GM15510 (cell line): Measurements from ENCODE around the gene PRKACA.
A peak's percentile ranks its signal among the peaks of the same experiment; 100 is the strongest.

ENCODE experiments used
- POLR2A ChIP-seq: IDR thresholded peaks from 3 replicates; pipeline ENCODE4 v1.6.1; 2011; ENCODE audit warnings: borderline replicate concordance; ENCODE audit not compliant: insufficient read length; ENCODE audit errors: extremely low read depth

The PRKACA gene

DNA sequence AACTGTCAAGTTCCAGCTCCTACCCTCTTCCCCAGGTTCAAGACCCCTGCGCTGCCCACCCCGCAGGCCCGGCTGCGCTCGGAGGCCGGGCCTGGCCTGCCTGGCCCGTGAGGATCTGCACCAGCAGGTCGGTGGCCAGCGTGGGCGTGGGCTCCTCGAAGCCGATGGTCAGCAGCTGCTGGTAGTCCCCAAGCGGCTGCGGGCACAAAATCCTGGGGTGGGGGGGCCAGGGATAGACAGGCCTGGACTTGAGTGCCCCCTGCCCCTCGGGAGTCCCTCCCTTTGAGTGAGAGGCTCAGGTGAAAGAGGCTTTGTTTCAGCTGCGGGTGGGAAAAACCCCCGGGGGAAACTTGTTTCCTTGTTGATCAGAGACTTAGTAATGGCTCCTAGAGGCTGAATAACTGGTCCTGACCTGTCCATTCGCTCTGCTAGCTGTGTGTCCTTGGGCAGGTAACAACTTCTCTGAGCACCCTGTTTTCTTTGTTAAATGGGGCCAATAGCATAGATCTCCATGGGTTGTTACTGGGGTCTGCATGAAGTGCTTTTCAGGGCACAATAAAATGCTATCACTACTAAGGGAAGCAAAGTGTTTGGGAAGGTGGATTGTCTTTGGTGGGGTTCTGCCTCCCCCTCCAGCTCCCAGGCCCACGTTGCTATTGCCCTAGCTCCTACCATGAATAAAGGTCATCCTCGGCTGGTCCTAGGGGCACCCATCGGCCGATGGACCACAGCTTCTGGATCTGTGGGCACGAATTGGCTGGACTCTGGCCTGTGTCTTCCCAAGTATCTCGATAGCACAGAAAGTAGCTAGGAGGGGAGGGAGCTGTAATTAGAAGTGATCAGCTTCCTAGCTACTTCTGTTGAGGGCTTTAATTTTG, 35.5 kb downstream of the PRKACA start:
- no peak for TF ChIP-seq POLR2A

DNA sequence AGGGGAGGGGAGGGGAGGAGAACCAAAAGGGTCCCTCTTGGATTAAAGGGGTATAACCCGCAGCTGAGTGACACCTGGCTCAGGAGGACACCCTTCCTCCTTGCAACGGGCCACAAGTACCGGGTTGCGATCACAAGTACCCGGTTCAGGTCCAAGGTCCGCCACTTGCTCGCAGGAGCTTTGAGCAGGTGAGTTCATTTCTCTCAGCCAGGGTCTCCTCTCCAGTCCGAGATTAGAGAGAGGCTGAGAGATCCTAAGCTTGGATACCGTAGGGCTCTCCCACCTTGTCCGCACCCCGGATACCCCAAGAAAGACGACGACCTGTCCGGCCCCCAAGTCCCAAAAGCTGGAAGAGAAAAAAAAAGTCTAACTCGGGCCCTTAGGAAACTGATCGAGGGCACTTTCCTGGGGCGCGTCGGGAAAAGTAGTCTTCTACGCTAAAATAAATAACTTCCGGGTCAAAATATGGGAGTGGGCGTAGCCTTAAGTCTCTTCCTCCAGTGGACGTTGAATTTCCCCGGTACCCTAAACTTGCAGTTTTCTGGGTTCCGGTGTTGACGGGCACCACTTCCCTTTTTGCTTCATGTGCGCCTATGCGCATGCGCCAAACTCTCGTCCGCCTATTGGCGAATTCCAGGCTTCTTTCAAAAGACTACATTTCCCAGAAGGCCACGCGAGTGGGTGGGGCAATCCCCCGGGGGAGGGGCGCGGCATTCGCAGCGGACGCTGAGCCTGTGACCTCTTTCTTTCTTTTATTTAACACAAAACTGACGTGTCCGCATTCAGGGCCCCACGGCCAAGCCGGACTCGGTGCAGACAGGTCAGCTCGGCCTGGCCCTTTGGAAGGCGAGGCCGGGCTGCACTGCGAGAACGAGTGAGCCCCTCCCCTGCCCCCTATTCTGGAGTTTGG, 36.4 kb downstream of the PRKACA start:
- peak; percentile 74 for TF ChIP-seq POLR2A

DNA sequence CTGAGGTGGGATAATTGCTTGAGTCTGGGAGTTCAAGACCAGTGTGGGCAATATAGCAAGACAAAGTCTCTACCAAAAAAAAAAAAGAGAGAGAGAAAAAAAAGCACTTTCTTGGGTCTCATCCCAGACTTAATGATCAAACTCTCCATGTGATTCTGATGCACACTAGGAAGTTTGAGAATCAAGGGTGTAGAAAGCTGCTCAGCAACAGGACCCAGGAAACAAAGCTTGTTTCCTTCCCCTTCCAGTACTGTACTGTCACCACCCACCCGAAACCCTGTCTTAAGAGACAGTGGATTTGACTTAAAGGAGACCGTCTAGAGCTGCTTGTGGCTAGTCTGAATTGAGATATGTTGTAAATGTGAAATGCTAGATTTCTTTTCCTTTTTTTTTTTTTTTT, 39.2 kb downstream of the PRKACA start:
- no peak for TF ChIP-seq POLR2A

DNA sequence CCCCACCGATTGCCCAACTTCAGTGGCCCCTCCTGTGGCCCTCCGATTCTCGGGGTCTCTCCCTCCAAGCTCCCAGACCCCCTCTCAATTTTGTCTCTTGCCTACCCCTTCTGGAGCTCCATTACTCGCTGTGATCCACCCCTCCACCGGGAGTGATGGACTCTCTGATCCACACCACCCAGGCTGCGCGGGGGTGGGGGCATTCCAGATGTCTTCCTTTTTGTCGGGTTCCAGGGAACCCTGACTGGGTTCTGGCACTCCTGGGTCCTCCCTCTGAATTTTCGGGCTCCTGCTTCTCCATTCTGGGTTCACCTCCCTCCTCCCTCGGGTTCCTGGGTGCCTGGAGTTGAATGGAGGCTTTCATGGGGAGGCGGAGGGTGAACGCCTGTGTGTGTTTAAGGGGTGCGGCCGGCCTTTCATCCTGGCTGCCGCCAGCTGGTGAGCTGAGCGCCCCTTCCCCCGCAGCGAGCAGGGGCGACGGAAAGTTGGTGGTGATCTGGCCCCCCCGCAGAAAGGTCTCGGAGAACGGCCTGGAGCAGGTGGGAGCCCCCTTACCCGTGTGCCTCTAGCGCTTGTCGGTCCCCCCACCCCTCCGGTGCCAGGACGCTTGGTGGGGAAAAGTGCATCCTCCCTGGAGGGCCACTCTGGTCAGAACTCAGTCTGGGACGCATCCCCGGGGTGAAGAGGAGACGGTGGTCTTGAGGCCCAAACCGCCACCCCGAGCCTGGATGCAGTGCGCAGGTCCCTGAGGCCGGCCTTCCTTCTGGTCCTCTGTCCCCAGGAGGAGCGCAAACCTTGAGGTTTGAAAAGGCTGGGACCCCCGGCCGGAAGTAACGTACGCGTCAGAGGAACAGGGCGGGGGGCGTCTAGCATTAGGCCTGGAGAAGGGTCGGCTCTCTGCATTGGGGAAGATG, 43.4 kb downstream of the PRKACA start:
- TF ChIP-seq POLR2A = no peak

DNA sequence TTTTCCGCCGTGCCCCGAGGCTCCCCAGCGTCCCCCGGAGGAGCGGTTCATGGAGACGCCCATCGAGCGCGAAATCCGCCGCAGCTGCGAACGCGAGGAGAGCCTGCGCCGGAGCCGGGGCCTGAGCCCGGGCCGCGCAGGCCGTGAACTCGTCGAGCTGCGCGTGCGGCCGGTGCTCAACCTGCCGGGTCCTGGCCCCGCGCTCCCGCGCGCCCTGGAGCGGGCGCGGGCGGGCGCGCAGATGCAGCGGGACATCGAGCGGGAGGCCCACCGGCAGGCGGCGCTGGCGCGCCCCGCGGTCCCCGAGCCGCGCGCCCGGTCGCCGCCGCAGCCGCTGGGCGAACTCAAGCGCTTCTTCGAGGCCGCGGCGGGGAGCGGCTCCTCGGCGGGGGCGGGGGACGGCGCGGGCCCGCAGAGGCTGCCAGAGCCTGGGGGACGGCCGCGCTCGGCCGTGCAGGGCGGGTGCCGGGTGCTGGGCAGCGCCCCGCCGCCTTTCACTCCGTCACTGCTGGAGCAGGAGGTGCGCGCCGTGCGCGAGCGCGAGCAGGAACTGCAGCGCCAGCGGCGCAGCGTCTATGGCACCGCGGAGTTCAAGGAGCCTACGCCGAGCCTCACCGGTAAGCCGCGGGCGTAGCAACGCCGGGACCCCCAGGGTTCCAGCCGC, 44.2 kb downstream of the PRKACA start:
- TF ChIP-seq POLR2A = peak; percentile 29

DNA sequence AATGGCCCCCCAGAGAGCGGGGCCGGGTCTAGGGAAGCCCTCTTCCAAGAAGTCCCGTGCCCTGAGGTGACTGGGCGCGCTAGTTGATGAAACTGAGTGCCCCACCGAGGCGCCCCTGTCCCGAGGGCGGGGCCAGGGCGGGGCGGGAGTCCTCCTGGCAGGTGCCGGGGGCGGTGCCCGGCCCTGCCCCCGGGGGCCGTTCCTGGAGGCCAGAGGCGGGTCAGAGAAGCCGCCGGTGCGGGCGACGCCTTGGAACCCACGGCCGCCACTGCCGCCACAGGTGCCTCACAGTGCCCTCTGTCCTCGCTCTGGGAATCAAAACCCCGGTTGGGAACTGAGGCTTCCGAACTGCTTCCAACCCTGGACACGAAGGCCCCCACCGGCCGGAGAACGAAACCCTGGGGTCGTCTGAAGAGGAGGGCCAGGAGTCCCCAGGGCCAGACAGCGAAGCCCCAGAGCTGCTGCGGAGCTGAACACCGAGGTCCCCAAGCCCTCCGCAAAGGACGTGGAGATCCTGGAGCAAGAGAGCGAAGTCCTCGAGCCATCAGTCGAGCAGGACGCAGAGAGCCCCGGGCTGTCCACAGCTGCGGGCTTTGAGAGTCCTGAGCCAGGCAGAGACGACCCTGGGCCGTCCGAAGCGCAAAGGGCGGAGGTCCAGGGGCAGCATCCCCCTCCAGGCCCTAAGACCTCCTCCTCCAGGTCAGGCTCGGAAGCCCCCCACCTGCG, 44.9 kb downstream of the PRKACA start, which contains the start of gene MISP3:
Gene MISP3, plus strand, starts transcription at position 252 of the 726 bp plus-strand sequence. CDS start 524 bp downstream, outside the sequence.
- TF ChIP-seq POLR2A = no peak

DNA sequence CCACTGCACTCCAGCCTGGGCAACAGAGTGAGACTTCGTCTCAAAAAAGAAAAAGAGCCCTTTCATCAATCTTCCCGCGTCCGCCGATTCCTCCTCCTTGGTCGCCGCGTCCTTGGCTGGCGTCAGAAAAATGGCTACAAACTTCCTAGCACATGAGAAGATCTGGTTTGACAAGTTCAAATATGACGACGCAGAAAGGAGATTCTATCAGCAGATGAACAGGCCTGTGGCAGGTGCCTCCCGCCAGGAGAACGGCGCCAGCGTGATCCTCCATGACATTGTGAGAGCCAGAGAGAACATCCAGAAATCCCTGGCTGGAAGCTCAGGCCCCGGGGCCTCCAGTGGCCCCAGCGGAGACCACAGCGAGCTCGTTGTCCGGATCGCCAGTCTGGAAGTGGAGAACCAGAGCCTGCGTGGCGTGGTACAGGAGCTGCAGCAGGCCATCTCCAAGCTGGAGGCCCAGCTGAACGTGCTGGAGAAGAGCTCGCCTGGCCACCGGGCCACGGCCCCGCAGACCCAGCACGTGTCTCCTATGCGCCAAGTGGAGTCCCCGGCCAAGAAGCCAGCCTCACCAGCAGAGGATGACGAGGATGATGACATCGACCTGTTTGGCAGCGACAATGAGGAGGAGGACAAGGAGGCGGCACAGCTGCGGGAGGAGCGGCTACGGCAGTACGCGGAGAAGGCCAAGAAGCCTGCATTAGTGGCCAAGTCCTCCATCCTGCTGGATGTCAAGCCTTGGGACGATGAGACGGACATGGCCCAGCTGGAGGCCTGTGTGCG, 47.1 kb downstream of the PRKACA start:
- no peak for TF ChIP-seq POLR2A

DNA sequence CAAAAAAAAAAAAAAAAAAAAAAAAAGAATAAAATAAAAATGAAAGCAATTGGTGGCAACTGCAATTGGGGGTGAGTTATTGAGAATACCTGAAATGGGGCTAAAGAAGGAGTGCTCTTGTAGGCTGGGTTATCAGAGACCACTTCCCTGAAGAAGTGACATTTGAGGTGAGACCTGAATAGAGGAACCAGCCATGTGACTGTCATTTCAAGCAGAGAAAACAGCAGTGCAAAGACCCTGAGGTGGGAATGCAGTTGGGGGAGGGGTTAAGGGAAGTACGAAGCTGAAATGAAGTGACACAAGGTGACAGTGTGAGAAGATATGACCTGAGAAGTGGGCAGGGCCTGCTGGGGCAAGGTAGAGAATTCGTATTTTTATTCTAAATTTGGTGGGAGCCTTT, 51.4 kb downstream of the PRKACA start:
- no peak for TF ChIP-seq POLR2A

DNA sequence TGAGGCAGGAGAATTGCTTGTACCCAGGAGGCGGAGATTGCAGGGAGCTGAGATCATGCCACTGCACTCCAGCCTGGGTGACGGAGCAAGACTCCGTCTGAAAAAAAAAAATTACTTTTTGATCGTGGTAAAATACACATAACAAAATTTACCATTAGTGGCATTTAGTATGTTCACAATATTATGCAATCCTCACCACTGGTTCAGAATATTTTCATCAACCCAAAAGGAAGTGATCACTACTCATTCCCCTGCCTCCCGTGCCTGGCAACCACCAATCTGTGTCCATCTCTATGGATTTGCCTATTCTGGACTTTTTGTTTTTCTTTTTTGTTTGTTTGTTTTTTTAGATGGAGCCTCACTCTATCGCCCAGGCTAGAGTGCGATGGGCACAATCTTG, 54.5 kb downstream of the PRKACA start:
- TF ChIP-seq POLR2A = no peak

DNA sequence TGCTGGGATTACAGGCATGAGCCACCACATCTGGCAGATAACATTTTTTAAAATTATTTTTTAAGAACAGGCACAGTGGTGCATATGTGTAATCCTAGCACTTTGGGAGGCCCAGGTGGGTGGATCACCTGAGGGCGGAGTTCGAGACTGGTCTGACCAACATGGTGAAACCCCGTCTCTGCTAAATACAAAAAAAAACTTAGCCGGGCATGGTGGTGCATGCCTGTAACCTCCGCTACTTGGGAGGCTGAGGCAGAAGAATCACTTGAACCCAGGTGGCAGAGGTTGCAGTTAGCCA, 55.1 kb downstream of the PRKACA start:
- no peak for TF ChIP-seq POLR2A

DNA sequence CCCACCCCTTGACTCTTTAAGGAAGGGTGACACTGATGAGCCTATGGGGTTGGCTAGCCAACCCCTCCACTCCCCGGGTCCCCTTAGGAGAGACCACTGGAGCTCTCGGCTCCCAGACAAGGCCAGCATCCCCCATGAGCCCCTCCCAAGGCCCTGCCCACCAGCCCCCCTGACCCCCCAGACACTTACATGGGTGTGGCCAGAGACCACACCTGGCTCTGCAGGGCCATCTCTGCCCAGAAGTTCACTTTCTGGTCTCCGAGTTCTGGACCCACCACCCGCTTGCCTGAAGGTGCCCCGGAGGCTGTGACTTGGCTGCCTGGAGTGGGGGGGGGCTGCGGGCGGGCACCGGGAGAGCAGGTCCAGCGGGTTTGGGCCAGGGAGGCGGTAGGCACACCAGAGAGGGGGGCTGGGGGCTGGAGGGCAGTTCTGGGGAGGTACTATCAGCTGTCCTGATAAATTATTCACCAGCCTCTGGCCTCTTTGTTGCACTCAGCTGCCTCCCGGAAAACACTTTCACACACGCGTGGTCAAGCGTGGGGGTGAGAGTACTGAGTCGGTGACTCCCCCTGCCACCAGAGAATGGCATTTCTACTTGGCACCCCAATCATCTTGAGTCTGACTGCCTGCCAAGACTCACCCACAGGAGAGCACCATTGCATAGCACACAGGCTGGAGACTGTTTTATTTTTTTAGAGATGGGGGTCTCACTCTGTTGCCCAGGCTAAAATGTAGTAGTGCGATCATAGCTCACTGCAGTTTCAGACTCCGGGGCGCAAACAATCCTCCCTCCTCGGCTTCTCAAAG, 55.6 kb downstream of the PRKACA start, which contains the start of gene PALM3:
Gene PALM3, minus strand, starts transcription at position 326 of the 807 bp plus-strand sequence. Its CDS starts 96 bp downstream, at position 230.
- TF ChIP-seq POLR2A = no peak
